HG03442 (cell line): ENCODE data around the gene PDGFA.
"Not testable (repeated sequence)": the region's sequence is repeated elsewhere in the genome, so short reads cannot be mapped to it uniquely, and the experiment has no call there.

Source experiments
- ATAC-seq: cut with Tn5 transposase; IDR thresholded peaks from one replicate; pipeline ENCODE4 v1.9.1; 2021; ENCODE audit warnings: mild to moderate bottlenecking, moderate library complexity; ENCODE audit not compliant: unreplicated experiment

The PDGFA gene

DNA sequence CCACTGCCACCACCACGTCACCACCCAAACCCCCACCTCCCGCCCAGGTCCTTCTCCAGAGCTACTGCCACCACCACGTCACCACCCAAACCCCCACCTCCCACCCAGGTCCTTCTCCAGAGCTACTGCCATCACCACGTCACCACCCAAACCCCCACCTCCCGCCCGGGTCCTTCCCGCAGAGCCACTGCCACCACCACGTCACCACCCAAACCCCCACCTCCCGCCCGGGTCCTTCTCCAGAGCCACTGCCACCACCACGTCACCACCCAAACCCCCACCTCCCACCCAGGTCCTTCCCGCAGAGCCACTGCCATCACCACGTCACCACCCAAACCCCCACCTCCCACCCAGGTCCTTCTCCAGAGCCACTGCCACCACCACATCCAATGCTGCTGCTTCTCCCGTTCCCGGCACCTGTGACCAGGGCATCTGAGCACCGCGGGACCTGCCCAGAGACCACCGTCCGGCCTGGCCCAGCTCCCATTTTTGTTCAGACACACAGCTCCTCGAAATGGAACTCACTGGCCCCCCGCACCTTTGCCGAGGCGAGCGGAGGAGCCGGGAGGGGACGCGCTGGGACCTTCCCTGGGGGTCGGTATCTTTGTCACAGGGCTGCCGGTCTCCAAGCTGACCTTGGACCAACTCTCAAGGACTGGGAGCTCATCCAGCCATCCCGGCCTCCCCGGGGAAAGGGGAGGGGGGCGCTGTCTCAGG lies 32.7 kb upstream of the PDGFA start:
- ATAC-seq: not testable (repeated sequence)

DNA sequence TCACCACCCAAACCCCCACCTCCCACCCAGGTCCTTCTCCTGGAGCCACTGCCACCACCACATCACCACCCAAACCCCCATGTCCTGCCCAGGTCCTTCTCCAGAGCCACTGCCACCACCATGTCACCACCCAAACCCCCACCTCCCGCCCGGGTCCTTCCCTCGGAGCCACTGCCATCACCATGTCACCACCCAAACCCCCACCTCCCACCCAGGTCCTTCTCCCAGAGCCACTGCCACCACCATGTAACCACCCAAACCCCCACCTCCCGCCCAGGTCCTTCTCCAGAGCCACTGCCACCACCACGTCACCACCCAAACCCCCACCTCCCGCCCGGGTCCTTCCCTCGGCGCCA lies 31.9 kb upstream of the PDGFA start:
- not testable (repeated sequence) for ATAC-seq

DNA sequence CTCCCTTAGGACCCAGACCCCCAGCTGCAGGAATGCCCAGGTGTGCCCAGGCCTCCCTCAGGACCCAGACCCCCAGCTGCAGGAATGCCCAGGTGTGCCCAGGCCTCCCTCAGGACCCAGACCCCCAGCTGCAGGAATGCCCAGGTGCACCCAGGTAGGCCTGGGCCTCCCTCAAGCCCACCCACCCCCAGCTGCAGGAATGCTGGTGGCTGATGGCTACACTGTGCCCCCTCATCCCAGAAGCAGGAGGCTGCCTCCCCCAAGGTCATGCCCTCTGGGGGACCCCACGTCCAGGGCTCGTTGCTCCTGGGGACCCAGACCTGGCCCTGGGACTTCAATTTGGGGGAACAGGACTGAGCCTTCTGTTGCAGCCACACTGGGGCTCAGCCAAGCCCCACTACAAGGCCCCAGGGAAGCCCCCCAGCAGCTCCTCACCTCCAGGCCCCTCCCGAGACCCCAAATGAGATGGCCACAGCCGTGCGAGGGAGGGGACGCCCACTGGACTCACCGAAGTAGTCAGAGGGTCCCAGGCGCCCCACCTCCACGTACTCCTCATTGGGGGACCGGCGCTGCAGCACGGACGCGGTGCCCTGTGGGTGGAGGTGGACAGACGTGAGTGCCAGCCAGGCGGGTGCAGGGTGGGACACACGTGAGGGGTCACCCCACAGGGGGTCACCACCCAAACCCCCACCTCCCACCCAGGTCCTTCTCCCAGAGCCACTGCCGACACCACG lies 31.4 kb upstream of the PDGFA start:
- ATAC-seq: no peak

DNA sequence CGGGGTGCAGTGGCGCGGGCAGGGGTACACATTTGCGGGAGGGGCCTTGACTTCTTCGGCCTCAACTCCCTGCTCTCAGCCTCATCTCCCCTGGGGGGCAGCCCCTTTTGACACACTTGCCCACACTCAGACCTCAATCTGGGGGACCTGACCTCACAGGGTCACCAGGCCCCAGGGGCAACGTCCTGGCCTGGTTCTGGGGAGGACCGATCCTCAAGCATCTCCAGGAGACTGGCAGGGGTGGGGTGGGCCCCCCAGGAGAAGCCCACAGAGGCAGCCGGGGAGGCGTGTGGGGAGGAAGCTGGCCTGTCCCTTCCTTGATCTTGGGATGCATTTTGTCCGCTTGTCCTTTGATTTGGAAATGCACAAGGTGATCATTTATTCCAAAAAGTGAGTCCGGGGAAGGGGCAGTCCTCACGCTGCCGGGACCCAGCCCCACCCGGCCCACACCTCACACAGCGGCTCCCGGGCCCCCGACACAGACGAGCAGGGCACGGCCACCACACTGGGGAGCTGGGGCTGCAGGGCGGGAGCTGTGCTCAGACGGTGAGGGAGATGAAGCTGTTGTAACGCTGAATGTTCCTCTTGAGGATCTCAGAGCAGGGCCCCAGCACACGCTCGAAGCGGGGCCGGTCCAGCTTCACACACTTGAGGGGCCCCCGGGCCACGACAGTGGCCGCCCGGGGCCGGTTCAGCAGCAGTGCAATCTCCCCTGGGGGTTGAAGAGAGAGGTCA lies 30.4 kb upstream of the PDGFA start:
- no peak for ATAC-seq

DNA sequence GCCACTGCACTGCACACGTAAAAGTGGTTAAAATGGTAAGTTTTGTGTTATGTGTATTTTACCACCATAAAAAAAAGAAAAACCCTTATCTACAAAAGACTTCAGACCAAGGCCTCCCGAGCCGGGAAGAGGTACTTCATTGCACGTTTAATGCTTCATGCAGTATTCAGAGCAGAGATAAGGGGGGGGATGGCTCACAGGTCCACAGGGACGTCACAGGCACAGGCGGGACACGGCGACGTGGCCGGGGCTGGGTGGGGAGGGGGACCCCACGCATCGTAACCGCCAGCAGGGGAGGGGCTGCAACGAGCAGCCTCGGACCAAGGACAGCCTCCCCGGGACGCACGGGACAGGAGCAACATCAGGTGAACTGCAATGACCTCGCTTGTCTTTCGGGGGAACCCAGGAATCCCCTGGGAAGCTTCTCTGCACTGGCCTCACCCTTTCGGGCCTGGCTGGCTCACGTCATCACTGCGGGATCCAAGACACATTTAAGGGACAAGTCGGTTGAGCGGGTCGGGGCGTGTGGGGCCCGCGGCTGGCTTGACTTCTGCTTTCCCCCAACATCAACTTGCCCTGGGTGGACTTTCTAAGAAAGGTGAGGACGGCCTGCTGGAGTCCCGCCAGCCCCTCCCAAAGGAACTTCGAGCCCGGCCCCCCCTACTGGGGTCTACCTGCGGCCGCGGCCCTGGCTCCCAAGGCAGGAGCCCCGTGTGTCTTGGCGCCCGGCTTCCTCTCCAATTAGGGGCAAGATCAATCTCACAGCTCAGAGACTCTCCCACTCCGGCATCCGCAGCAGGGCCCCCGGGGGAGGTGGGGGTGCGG lies 29.6 kb upstream of the PDGFA start:
- no peak for ATAC-seq

DNA sequence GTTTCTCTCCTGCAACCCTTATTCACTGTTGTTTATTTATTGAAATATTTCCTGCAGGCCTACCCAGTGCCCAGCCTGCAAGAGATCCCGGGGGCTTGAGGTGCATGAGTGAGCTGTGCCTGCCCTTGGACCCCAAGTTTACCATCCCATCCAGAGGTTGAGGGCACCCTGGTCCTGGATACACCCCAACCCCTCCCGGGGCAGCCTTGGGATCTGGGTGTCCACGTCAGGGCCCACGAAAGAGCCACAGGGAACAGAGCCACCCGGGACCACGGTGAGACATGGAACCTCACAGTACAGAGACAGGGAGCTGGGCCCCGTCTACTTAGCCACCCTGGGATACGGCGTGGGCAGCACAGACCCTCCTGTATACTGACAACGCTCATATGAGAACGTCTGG lies 28.8 kb upstream of the PDGFA start:
- no peak for ATAC-seq

DNA sequence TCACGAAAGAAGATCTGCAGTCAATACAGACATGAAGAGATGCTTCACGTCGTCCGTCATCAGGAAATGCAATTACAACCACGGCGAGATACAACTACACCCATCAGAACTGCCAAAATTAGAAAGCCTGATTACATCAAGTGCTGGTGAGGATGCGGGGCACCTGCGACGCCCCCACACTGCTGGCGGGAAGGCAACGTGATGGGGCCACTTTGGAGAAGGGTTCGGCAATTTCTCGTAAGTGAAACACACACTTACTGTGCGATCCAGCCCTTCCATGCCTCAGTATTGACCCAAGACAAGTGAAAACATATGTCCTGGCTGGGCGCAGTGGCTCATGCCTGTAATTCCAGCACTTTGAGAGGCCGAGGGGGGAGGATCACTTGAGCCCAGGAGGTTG lies 25.8 kb upstream of the PDGFA start:
- no peak for ATAC-seq

DNA sequence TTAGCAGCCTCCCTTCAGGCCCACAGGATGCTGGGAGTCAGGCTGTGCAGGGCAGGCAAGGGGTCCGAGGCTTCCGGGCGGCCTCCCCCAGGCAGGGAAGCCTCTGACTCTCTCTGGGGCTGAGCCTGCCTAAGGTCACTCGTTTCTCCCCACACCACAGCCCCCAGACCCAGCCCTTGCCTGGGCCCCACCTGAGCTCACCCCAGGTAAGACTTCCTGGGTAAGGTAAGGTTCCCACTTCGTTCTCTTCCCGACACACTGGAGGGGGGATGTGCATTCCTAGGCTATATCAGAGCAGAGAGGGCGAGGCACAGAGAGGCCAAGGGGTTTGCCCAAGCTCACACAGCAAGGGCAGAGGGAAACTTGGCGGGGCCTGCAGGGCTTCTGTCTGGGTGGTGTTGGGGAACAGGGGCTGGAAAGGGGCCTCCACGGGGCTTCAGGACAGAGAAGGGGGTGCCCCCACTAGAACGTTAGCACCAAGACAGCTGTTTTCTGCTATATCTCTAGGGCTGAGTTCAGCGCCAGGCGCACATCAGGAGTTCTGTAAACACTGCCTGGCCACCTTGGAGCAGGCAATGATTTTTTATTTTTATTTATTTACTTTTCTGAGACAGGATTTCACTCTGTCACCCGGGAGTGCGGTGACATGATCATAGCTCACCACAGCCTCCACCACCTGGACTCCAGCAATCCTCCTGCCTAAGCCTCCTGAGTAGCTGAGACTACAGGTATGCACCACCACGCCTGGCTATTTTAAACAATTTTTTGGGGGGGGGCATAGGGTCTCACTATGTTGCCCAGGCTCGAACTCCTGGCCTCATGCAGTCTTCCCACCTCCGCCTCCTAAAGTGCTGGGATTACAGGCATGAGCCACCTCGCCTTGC lies 24.9 kb upstream of the PDGFA start:
- no peak for ATAC-seq

DNA sequence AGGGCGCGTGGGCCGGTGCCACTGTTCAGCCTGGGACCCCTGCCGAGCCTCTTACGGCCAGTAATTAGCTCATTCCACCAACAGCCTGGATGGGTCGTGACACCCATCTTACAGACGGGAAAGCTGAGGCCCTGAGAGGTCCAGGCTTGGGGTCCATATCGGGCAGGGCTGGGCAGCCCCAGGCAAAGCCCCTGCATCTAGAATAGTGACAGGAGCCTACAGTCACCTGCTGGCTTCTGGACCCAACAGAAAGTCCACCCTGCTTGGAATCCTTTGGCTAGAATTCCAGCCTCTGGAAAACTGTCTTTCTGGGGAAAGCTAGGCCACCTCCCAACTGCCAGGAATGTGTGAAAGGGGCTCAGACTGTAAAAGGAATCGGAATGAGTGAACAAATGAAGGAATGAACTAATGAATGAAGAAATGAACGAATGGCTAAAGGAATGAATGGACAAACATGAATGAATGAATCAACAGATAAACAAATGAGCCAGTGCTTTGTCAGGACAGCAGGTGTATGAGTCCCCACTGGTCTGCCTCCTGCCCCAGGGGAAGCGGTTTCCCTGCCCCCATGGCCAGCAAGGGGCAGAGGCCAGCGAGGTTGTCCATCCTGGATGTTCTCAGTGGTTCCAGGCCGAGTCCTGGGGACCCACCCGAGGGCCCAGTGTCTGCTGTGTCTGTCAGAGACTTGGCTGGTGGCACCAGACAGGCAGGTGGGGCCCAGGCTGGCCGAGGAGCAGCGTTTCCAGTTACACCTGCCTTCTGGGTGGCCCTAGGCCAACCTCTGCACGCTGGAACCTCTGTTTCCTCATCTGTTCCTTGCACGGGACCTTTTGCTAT lies 24.1 kb upstream of the PDGFA start:
- ATAC-seq: no peak

DNA sequence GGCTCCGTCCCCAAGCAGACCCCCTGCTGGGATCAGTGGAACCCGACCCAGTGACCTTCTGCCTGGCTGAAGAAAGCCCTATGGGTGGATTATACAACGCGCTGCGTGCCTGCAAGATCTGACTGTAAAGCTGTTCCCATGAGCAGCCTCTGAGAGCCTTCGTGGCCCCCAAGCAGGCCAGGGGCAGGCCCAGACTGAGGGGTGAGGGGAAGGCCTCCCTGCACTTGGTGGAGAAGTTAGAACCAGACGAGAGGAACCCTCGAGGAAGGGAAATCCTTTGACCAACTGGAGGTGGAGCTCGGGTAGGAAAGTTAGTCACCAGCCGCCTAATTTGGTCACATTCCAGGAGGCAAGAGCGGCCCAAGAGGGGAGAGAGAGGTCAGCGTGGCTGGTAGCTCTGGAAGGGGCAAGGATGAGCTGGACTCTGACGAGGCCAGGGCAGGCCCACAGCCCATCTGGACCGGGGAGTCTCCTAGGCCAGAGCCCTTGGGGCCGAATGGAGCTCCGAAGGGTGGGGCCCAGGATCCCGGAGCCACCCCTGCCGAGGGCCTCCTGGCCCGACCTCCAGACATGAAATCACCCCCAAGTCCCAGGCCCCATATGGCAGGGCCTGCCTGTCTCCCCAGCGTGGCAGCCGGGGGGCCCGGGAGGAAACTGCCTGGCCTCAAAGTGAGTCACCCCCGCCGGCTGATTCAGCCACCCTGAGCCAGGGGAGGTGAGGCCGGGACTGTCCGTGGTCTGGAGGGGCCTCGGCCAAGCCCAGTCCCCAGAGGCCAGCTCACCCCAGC lies 23.3 kb upstream of the PDGFA start:
- ATAC-seq: no peak

DNA sequence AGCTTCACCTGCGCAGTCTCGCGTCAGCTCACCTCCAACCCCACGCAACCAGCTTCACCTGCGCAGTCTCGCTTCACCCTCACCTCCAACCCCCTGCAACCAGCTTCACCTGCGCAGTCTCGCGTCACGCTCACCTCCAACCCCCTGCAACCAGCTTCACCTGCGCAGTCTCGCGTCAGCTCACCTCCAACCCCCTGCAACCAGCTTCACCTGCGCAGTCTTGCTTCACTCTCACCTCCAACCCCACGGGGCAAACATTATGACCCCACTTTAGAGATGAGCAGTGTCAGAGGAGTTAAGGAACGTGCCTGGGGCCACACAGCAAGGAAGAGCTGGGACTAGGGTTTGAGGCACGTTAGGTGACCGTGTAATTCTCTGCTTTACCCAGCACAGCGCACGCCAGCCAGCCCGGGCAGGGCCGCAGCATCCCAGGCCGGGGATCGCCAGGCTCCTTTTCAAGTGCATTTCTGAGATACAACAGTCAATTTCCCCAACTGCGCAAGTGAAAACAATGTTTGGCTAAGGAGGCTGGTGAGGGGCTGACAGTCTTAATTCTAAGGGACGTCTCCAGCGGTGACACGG lies 22.6 kb upstream of the PDGFA start:
- ATAC-seq: no peak

DNA sequence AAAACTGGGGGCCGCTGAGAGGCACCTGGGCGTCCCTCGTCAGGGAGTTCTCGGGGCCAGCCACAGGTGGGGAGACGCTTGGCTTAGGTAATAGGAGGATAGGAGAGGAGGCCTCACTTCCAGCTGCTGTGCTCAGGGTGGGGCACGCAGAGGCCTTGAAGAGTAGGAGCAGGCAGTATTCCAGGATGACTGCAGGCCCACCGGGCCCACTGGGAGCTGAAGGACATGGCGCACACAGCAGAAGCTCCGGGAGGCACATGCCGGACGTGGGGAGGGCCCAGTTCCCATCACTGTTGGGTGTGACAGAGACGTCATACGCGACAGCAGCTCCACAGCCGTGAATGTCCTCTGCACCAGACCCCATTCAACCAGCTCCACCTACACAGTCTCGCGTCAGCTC lies 22.0 kb upstream of the PDGFA start:
- no peak for ATAC-seq

DNA sequence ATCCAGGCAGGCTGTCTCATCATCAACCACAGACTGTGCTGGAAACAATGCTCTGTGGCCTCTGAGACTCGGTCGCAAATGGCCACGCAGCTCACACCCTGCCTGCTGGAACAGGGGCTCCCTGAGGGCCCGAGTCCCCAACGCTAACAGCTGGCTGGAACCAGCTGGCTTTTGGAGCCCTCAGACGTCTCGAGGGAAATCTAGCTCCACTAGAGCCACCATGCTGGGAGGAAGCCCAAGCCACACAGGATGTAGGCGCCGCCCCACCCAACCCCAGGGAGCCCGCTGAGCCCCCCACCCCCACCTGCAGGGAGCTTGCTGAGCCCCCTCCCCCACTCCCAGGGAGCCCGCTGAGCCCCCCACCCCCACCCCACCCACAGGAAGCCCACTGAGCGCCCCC lies 21.4 kb upstream of the PDGFA start:
- no peak for ATAC-seq

DNA sequence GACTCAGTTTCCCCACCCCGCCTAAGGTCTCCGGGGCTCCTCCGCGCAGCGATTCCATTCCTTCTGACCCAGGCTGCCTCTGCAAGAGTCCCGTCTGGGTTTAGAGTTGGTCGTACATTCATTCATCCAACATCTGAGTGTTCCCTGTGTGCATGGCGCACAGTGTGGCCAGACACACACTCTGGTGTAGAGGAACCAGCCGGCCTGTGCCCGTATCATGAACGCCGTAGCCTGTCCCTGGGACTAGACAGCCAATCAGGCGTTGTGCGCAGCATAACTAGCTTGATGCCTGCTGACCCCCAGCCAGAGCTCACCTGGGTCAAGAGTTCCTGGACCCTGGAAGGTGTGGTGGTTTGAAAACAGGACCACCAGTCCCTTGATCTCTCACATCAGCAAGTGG lies 20.9 kb upstream of the PDGFA start:
- ATAC-seq: no peak

DNA sequence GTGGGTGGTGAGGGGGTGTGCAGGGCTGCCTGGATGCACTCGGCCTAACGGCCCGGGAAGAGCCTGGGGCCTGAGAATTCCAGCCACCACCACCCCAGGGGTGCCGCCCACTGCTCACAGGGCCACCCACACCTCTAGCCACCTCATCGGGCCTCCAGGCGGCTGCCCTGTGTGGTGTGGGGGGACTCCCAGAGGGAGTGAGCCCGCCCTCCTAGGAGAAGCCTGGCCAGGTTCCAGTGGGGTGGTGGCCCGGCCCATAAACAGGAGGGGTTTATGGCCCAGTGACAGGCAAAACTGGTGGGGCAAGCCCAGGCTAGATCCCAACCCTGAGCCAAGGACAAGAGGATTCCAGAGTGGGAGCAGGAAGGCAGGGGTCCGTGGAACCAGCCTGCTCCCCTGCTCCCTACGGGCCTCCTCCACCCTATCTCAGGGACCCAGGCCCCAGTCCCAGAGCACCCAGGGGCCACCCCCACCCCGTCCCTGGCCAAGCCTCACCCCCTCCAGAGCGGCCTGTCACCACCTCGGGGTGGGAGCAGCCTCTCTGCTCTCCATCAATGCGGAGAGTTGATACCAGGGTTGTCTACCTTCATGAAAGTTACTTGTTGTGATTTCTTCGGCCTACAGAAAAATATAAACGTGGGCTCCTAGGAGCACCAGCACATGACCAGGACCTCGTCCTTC lies 20.2 kb upstream of the PDGFA start:
- ATAC-seq: no peak

DNA sequence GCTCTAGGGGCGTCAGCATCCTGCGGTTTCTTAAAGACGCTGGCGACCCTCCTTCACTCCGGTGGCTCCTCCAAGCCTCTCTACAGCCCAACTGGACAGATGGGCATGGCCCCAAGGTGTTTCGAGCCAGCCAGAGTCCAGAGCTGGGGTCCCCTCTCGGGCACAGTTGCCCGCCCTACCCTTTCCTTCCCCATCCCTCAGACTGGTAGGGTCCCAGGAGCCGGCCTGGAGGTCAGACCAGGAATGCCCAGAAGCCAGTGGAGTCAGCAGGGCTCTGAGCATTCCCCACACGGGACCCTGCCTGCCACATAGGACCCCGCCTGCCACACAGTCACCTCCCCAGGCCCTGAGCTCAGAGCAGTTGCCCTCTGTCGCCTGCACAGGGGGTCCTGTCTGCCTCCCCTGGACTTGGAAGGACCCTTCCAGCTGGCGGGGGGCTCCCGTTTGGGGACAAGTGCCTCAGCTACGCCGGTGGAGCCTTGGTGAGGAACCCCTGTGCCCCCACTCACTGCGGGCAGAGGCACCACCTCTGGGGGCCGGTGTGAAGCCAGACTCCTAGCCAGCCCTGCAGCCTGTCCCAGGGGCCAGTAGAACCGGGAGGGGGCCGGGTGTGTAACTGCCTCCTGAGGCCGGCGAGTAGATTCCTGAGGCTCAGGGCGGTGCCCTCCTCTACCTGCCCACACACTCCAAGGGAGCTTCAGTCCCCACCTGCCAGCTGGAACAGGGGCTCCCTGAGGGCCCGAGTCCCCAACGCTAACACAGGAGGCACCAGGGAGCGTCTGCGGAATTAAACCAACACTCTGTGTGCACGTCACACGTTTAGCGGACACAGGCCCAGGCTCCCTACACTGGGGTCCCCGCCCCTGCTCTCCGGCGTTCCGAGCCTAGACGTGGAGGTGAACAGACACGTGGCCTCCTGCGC lies 19.4 kb upstream of the PDGFA start:
- ATAC-seq: no peak
